GM12891 (cell line): ENCODE data around the gene FGD2.

Experiments
- POLR2A ChIP-seq: IDR thresholded peaks from 2 replicates; pipeline ENCODE4 v1.6.1; 2011; ENCODE audit warnings: low read depth, low read length, control low read depth
- POLR2AphosphoS5 ChIP-seq: IDR thresholded peaks from 2 replicates; pipeline ENCODE4 v1.6.1; 2011; ENCODE audit warnings: low read depth, low read length, control low read depth
- SPI1 ChIP-seq: IDR thresholded peaks from 2 replicates; pipeline ENCODE4 v1.6.1; 2011; ENCODE audit warnings: low read depth, low read length, control low read depth
- TAF1 ChIP-seq: IDR thresholded peaks from 2 replicates; pipeline ENCODE4 v1.6.1; 2011; ENCODE audit warnings: low read depth, low read length, control low read depth

DNA sequence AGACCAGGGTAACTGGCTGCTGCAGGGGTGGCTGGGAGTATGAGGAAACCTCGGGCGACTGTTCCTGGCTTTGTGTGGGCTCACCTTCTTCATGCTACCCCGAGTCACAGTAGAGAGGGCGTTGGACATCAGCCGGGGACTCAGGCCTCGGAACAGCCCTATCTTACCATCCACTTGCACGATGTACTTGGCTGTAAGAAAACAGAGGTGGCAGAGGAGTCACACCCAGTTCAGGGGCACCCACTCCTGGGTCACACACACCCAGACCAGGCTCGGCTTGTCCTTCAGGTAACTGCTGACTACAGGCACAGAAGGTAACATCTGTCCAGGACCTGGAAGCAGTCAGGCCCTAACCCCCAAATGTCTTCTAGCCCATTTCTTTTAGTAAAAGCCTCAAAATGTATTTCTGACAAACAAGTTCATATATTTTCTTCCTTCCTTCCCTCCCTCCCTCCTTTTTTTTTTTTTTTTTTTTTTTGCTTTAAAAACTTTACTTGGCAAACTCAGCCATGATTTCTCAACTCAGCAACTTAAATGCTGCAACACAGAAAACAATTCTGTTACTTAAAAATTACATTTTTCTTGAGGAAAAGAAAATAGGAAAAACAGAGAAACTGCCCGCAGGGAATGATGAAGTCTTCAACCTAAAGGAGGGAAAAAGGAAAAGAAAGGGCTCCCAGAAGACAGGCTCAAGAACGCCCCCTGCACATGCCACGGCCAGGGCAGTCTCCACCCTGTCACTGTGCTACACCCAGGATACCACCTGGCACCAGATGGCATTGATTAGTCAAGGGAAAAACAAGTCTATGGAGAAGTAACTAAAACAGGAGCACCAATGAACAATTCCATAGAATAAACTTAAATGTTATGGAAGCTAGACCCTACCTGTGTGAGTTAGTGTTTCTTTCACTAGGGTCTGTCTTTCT lies 26.8 kb upstream of the FGD2 start:
- no peak for TF ChIP-seq POLR2A
- no peak for TF ChIP-seq POLR2AphosphoS5
- TF ChIP-seq SPI1: no peak
- no peak for TF ChIP-seq TAF1
